Pancreas (tissue), 10 donors: Measurements from ENCODE around the gene CROCC2. TPM values are rescaled to one million over a fixed set of nuclear protein-coding genes. Genes with fewer than 3 reads are reported as not detected.

Experiments
- ATAC-seq, 4 donors: fragments of 200-7000 bp; cut with Tn5 transposase; one replicate each; pipeline versions ENCODE4 v1.8.0 to v1.9.1; 2020; ENCODE audit warnings: mild to moderate bottlenecking in 4 of 4, moderate library complexity in 4 of 4
- DNase-seq, 6 donors: peaks; one replicate each; pipeline ENCODE4 v3.0.0-alpha.2; 2020
- FAIRE-seq: peaks from 2 replicates; lab custom pipeline; 2012; peaks lifted over from hg19 to GRCh38; lab: Jason Lieb, UNC
- H3K27ac ChIP-seq, 4 donors: fragments of 200-600 bp; sonication (generic); 1 replicate in 3 of 4; 2 replicates in 1 of 4; pipeline versions ENCODE4 v1.5.0 to v1.8.0; 2020
- H3K27me3 ChIP-seq, 4 donors: fragments of 200-600 bp; one replicate each; pipeline ENCODE4 v1.8.0; 2021
- H3K36me3 ChIP-seq, 3 donors: fragments of 200-600 bp; sonication (generic) in 1 of 3; one replicate each; pipeline versions ENCODE4 v1.5.0 to v1.8.0; 2020 to 2021
- H3K4me1 ChIP-seq, 3 donors: fragments of 200-600 bp; one replicate each; pipeline ENCODE4 v1.8.0; 2021
- H3K4me3 ChIP-seq, 4 donors: fragments of 200-600 bp; sonication (generic) in 2 of 4; one replicate each; pipeline versions ENCODE4 v1.5.0 to v1.8.0; 2020 to 2021
- H3K9me3 ChIP-seq, 4 donors: fragments of 200-600 bp; one replicate each; pipeline ENCODE4 v1.8.0; 2021
- WGBS, 2 donors: extraction: QIAGEN DNeasy Blood & Tissue Kit; methylation state at CpG; one replicate each; pipeline ENCODE4 v1.1.7; 2013; 5-methylcytosine and 5-hydroxymethylcytosine counted together
- intact Hi-C, 3 donors: fragments of 100-400 bp; cut with DNase I; formaldehyde crosslinking; loops; one replicate each; pipeline versions ENCODE4 v1.11.1 to v1.14.2; 2022
- polyA plus RNA-seq, 2 donors: library from polyadenylated mRNA; stranded (reverse); fragments of 200-250 nt; gene quantifications; one replicate each; pipeline ENCODE4 v1.2.3, GENCODE V29; 2013
- total RNA-seq, 6 donors: library from RNA; stranded (reverse); fragmentation: NEBNext Ultra II Directional in 4 of 6; extraction: Animal tissue kit (Norgen Biotek cat#: 25700) in 4 of 6; gene quantifications; one replicate each; pipeline versions ENCODE4 v1.2.1 to v1.2.4, GENCODE V29; 2021 to 2023
- TF ChIP-seq, protein P1 (sequence below), 4 donors: fragments of 200-600 bp; sonication (generic) in 3 of 4; IDR thresholded peaks; one replicate each; pipeline versions ENCODE4 v1.5.0 to v1.8.0; 2021; ENCODE audit warnings: antibody characterized with exemption in 4 of 4
- donor health status: healthy with polysubstance abuse.
- donor health status: DM: no; HTN: no; CAD: no; lungs with moderate emphysema.
- donor health status: DM: no; HTN: no; CAD: no.
- donor health status: control.
- donor health status: control.
- donor health status: Bipolar disorder and iron deficiency.
- donor health status: DM: yes; HTN: yes; CAD: no.
- donor health status: DM: no; HTN: no; CAD: no.
- donor health status: DM: no; HTN: no; CAD: no.
- donor health status: DM: yes; HTN: yes; CAD: no.

CROCC2 gene
- total and polyA plus RNA-seq, 8 donors: 0.04 to 0.05 (median 0.04) TPM; not detected in 5

DNA sequence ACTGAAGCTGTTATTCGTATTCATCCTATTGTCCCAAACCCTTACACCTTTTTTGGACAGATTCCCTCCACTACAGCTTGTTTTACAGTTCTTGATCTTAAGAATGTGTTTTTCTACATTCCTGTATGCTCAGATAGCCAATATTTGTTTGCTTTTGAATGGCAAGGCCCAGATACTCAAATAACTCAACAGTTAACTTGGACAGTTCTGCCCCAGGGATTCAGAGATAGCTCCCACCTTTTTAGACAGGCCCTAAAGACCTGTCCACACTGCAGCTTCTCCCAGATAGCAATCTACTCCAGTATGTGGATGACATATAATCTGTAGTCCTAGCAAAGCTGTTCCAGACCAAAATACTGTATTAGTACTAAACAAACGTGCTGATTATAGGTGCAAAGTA, 44.6 kb upstream of the CROCC2 start:
- no peak overlapping the region for H3K4me3 ChIP-seq
- no peak for DNase-seq
- no peak for ATAC-seq
- H3K9me3 ChIP-seq: no peaks in the 10 kb centered on the region
- TF ChIP-seq, protein P1, sequence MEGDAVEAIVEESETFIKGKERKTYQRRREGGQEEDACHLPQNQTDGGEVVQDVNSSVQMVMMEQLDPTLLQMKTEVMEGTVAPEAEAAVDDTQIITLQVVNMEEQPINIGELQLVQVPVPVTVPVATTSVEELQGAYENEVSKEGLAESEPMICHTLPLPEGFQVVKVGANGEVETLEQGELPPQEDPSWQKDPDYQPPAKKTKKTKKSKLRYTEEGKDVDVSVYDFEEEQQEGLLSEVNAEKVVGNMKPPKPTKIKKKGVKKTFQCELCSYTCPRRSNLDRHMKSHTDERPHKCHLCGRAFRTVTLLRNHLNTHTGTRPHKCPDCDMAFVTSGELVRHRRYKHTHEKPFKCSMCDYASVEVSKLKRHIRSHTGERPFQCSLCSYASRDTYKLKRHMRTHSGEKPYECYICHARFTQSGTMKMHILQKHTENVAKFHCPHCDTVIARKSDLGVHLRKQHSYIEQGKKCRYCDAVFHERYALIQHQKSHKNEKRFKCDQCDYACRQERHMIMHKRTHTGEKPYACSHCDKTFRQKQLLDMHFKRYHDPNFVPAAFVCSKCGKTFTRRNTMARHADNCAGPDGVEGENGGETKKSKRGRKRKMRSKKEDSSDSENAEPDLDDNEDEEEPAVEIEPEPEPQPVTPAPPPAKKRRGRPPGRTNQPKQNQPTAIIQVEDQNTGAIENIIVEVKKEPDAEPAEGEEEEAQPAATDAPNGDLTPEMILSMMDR (IDR thresholded peaks at IDR 0.05): no peak
- no peaks in the 10 kb centered on the region for H3K36me3 ChIP-seq
- intact Hi-C loops: no loop called here
- FAIRE-seq: no peak
- H3K27ac ChIP-seq: no peak overlapping the region
- 67 to 71% methylated on average over 2 of the region's 2 CpGs for WGBS, 2 donors
- no peaks in the 10 kb centered on the region for H3K27me3 ChIP-seq
- peaks cover 0 to 7% (median 5%) of the 10 kb centered on the region in 3 donors for H3K4me1 ChIP-seq

DNA sequence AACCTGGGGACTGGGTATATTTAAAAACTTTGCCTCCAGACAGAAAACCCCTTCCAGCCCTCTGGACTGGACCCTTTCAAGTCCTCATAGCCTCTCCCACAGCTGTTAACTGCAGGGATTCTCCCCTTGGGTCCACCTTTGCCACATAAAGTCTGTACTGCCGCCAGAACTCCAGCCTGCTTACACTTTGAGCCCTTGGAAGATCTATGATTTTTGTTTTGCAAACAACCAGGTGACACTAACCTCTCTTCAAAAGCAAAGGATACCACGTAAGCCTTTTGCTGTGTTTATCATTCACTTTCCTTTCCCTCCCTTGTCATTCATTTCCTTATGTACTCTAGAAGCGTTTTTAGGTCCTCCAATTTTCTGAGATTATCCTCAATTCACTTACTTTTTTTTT, 41.7 kb upstream of the CROCC2 start:
- Histone ChIP-seq H3K27ac (no peak overlapping the region), H3K27me3 (no peaks in the 10 kb centered on the region), H3K4me3 (no peak overlapping the region), H3K9me3 (no peaks in the 10 kb centered on the region), H3K4me1 (no peaks in the 10 kb centered on the region), H3K36me3 (no peaks in the 10 kb centered on the region)
- 81% methylated on average over 3 of the region's 3 CpGs for WGBS, 2 donors
- DNase-seq: no peak
- no peak for FAIRE-seq
- ATAC-seq: no peak
- TF ChIP-seq, protein P1 (IDR thresholded peaks at IDR 0.05): no peak
- intact Hi-C loops: no loop called here

DNA sequence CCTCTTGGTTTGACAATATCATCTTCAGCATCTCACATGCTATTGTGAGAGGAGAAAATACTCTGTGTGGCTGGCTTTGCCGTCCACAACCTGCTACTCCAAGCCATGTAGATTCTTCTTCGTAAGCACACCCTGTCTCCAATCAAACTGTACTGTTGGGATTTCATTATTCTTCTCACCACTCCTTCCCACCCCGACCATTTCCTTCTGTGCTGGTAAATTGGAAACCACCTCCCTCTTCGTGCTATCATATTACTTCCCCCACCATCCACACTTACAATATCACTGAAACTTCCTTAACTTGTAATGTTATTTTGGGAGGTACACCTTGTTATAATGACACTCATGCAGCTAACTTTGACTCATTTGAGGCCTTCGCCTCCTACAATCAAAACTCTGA, 40.7 kb upstream of the CROCC2 start:
- TF ChIP-seq, protein P1 (IDR thresholded peaks at IDR 0.05): no peak
- H3K4me1 ChIP-seq: no peaks in the 10 kb centered on the region
- intact Hi-C loops: no loop called here
- no peak overlapping the region for H3K27ac ChIP-seq
- no peaks in the 10 kb centered on the region for H3K9me3 ChIP-seq
- H3K27me3 ChIP-seq: no peaks in the 10 kb centered on the region
- no peaks in the 10 kb centered on the region for H3K36me3 ChIP-seq
- no peak overlapping the region for H3K4me3 ChIP-seq
- ATAC-seq (no peak), FAIRE-seq (no peak), DNase-seq (no peak)
- 81 to 90% methylated on average over 5 of the region's 5 CpGs for WGBS, 2 donors

DNA sequence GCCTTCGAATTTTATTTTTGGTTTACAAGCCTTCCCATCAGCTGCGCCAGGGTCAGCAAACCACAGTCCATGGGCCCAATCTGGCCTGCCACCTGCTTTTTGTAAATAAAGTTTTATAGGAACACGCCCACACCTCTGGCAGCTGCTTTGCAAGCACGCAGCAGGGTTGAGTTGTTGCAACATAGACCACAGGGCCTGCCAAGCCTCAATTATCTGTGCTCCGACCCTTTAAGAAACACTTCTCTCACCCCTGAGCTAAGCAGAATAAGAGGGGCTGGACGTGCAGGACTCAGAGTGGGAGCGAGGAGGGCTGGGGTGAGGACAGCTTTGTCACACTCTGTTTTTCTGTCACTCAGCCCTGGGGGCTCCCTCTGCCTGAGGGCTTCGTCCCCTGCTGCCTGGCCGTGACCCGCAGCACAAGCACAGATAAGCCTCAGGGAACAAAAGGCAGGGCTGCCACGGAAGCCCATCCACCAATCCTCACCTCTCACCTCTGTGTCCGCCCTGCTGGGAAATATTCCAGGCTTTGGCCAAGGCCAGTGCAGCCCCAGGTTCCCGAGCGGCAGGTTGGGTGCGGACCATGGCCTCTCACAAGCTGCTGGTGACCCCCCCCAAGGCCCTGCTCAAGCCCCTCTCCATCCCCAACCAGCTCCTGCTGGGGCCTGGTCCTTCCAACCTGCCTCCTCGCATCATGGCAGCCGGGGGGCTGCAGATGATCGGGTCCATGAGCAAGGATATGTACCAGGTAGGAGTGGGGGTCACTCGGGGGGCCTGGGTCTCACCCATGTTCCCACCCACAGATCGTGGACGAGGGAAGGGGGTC, 37.6 kb upstream of the CROCC2 start, which contains the start of gene AGXT:
TSS of gene AGXT (plus strand) at position 539 of the 823 bp plus-strand sequence. CDS start at position 581, 42 bp downstream.
- FAIRE-seq (no peak), DNase-seq (no peak), ATAC-seq (no peak)
- H3K27me3 ChIP-seq: no peaks in the 10 kb centered on the region
- intact Hi-C loops: no loop called here
- H3K36me3 ChIP-seq: no peaks in the 10 kb centered on the region
- TF ChIP-seq, protein P1 (IDR thresholded peaks at IDR 0.05): no peak
- 79 to 82% methylated on average over 21 of the region's 21 CpGs for WGBS, 2 donors
- no peak within 1 kb of the TSS for H3K27ac ChIP-seq
- H3K4me3 ChIP-seq: no peak within 1 kb of the TSS
- no peaks in the 10 kb centered on the region for H3K4me1 ChIP-seq
- no peaks in the 10 kb centered on the region for H3K9me3 ChIP-seq
